H9 (cell line): ENCODE measurements around the gene CHN1. TPM values are rescaled to one million over a fixed set of nuclear protein-coding genes. Genes with fewer than 3 reads are reported as not detected.

Experiments used
- DNase-seq: peaks from one replicate; pipeline ENCODE4 v3.0.0-alpha.2; 2017
- H2AFZ ChIP-seq: one replicate; pipeline ENCODE4 v1.6.1; 2013; ENCODE audit warnings: mild to moderate bottlenecking, low read length, control low read depth, moderate library complexity
- H2AK5ac ChIP-seq: 2 replicates; pipeline ENCODE4 v1.6.1; 2013; ENCODE audit warnings: low read length, control low read depth, mixed read lengths; ENCODE audit not compliant: insufficient read length
- H2BK120ac ChIP-seq: one replicate; pipeline ENCODE4 v1.6.1; 2013; ENCODE audit warnings: low read depth, mild to moderate bottlenecking, low read length, control low read depth, inconsistent platforms; ENCODE audit not compliant: poor library complexity, severe bottlenecking
- H2BK12ac ChIP-seq: 2 replicates; pipeline ENCODE4 v1.6.1; 2013; ENCODE audit warnings: low read length, control low read depth, mixed read lengths, low read depth; ENCODE audit not compliant: insufficient read length
- H2BK15ac ChIP-seq: 2 replicates; pipeline ENCODE4 v1.6.1; 2013; ENCODE audit warnings: low read depth, low read length, control low read depth
- H2BK20ac ChIP-seq: one replicate; pipeline ENCODE4 v1.6.1; 2013; ENCODE audit warnings: low read depth, mild to moderate bottlenecking, low read length, control low read depth, inconsistent platforms; ENCODE audit not compliant: poor library complexity, severe bottlenecking
- H2BK5ac ChIP-seq: 2 replicates; pipeline ENCODE4 v1.6.1; 2013; ENCODE audit warnings: low read length, control low read depth, mixed read lengths; ENCODE audit not compliant: insufficient read length
- H3K14ac ChIP-seq: 2 replicates; pipeline ENCODE4 v1.6.1; 2013; ENCODE audit warnings: low read length, control low read depth; ENCODE audit not compliant: insufficient read depth
- H3K18ac ChIP-seq: 2 replicates; pipeline ENCODE4 v1.6.1; 2013; ENCODE audit warnings: low read depth, mild to moderate bottlenecking, mixed read lengths, low read length, control low read depth; ENCODE audit not compliant: insufficient read length
- H3K23ac ChIP-seq: 2 replicates; pipeline ENCODE4 v1.6.1; 2013; ENCODE audit warnings: low read length, control low read depth, mixed read lengths, low read depth; ENCODE audit not compliant: insufficient read length
- H3K23me2 ChIP-seq: 2 replicates; pipeline ENCODE4 v1.6.1; 2013; ENCODE audit warnings: low read depth, mild to moderate bottlenecking, mixed read lengths, low read length, control low read depth; ENCODE audit not compliant: insufficient read length, poor library complexity, severe bottlenecking
- H3K27ac ChIP-seq: 2 replicates; pipeline ENCODE4 v1.5.1; 2013; ENCODE audit warnings: low read length, control low read depth, mixed read lengths, low read depth; ENCODE audit not compliant: insufficient read length
- H3K27me3 ChIP-seq: 2 replicates; pipeline ENCODE4 v1.6.1; 2013; ENCODE audit warnings: low read length, control low read depth, inconsistent platforms; ENCODE audit not compliant: insufficient read depth
- H3K4ac ChIP-seq: 2 replicates; pipeline ENCODE4 v1.6.1; 2013; ENCODE audit warnings: low read depth, mild to moderate bottlenecking, control low read depth, inconsistent platforms, low read length, moderate library complexity
- H3K4me1 ChIP-seq: 2 replicates; pipeline ENCODE4 v1.6.1; 2013; ENCODE audit warnings: low read length, control low read depth, inconsistent platforms; ENCODE audit not compliant: insufficient read depth
- H3K4me2 ChIP-seq: 2 replicates; pipeline ENCODE4 v1.6.1; 2013; ENCODE audit warnings: low read length, control low read depth, mixed read lengths; ENCODE audit not compliant: insufficient read length, insufficient read depth
- H3K56ac ChIP-seq: 2 replicates; pipeline ENCODE4 v1.6.1; 2013; ENCODE audit warnings: low read depth, mild to moderate bottlenecking, mixed read lengths, low read length, control low read depth; ENCODE audit not compliant: insufficient read length
- H3K79me1 ChIP-seq: 2 replicates; pipeline ENCODE4 v1.6.1; 2013; ENCODE audit warnings: low read depth, mild to moderate bottlenecking, moderate library complexity, low read length, control low read depth, inconsistent platforms; ENCODE audit not compliant: insufficient read depth, poor library complexity, severe bottlenecking
- H3K79me2 ChIP-seq: 2 replicates; pipeline ENCODE4 v1.6.1; 2013; ENCODE audit warnings: low read length, control low read depth, inconsistent platforms; ENCODE audit not compliant: insufficient read depth
- H3K9ac ChIP-seq: 2 replicates; pipeline ENCODE4 v1.6.1; 2013; ENCODE audit warnings: low read length, control low read depth, mixed read lengths; ENCODE audit not compliant: insufficient read length; ENCODE audit errors: extremely low read depth
- H3K9me3 ChIP-seq: one replicate; pipeline ENCODE4 v1.6.1; 2013; ENCODE audit warnings: low read depth, low read length, inconsistent platforms; ENCODE audit not compliant: control insufficient read depth
- H3T11ph ChIP-seq: one replicate; pipeline ENCODE4 v1.6.1; 2013; ENCODE audit warnings: mild to moderate bottlenecking, low read length, control low read depth, inconsistent platforms
- H4K20me1 ChIP-seq: one replicate; pipeline ENCODE4 v1.6.1; 2013; ENCODE audit not compliant: control insufficient read depth, insufficient read length, insufficient read depth
- H4K5ac ChIP-seq: 2 replicates; pipeline ENCODE4 v1.6.1; 2013; ENCODE audit warnings: low read depth, mild to moderate bottlenecking, mixed read lengths, low read length, control low read depth; ENCODE audit not compliant: insufficient read length
- H4K8ac ChIP-seq: replicated peaks from 2 replicates; pipeline ENCODE4 v1.6.1; 2013; ENCODE audit warnings: low read length, control low read depth, mixed read lengths, low read depth; ENCODE audit not compliant: insufficient read length
- H4K91ac ChIP-seq: 2 replicates; pipeline ENCODE4 v1.6.1; 2013; ENCODE audit warnings: low read depth, mild to moderate bottlenecking, moderate library complexity, mixed read lengths, low read length, control low read depth; ENCODE audit not compliant: insufficient read length
- H3K27ac Mint-ChIP-seq, 3 experiments: 2 replicates in 2 of 3; 3 replicates in 1 of 3; pipeline ENCODE4 v1.8.0; 2020 to 2021; ENCODE audit warnings: mixed read lengths in 3 of 3, mild to moderate bottlenecking in 1 of 3, moderate library complexity in 1 of 3
- H3K27me3 Mint-ChIP-seq: 2 replicates; pipeline ENCODE4 v1.8.0; 2021; ENCODE audit warnings: low read depth, mild to moderate bottlenecking, moderate library complexity, mixed read lengths
- H3K36me3 Mint-ChIP-seq, 3 experiments: 2 replicates in 2 of 3; 3 replicates in 1 of 3; pipeline ENCODE4 v1.8.0; 2020 to 2021; ENCODE audit warnings: low read depth in 3 of 3, mixed read lengths in 3 of 3; ENCODE audit not compliant: insufficient read depth in 1 of 3
- H3K4me1 Mint-ChIP-seq, 2 experiments: 2 replicates each; pipeline ENCODE4 v1.8.0; 2020; ENCODE audit warnings: mixed read lengths in 2 of 2
- H3K4me3 Mint-ChIP-seq, 2 experiments: 2 replicates in 1 of 2; 3 replicates in 1 of 2; pipeline ENCODE4 v1.8.0; 2020 to 2021; ENCODE audit warnings: mild to moderate bottlenecking in 2 of 2, mixed read lengths in 2 of 2, moderate library complexity in 1 of 2
- H3K9me3 Mint-ChIP-seq, 2 experiments: 2 replicates in 1 of 2; 3 replicates in 1 of 2; pipeline ENCODE4 v1.8.0; 2020; ENCODE audit warnings: mild to moderate bottlenecking in 2 of 2, mixed read lengths in 2 of 2, moderate library complexity in 1 of 2
- WGBS: extraction: QIAGEN DNeasy Blood & Tissue Kit; methylation state at CpG from one replicate; pipeline ENCODE4 v1.1.7; 2013; ENCODE audit warnings: missing lambda C conversion rate, low lambda C conversion rate, mixed read lengths; ENCODE audit not compliant: insufficient read length; ENCODE audit errors: extremely low coverage; 5-methylcytosine and 5-hydroxymethylcytosine counted together
- total RNA-seq: library from RNA; stranded (reverse); gene quantifications from 2 replicates; pipeline ENCODE4 v1.2.1, GENCODE V29; 2021
- TF ChIP-seq, protein P1 (sequence below): fragments of 200-600 bp; sonication (generic); conservative IDR thresholded peaks from 3 replicates; pipeline ENCODE4 v1.8.0; 2021; ENCODE audit warnings: antibody characterized with exemption, mild to moderate bottlenecking

Gene CHN1
- total RNA-seq, 1 experiment from 2014 or later = 33.9 TPM

GRCh38 chr2:174994381-174994780 lies 10.8 kb downstream of the CHN1 start:
- H3K18ac ChIP-seq = no peak overlapping the region
- H3K4me1 ChIP-seq = peaks cover 3% of the 10 kb centered on the region
- no peak overlapping the region for H2AFZ ChIP-seq
- TF ChIP-seq, protein P1, sequence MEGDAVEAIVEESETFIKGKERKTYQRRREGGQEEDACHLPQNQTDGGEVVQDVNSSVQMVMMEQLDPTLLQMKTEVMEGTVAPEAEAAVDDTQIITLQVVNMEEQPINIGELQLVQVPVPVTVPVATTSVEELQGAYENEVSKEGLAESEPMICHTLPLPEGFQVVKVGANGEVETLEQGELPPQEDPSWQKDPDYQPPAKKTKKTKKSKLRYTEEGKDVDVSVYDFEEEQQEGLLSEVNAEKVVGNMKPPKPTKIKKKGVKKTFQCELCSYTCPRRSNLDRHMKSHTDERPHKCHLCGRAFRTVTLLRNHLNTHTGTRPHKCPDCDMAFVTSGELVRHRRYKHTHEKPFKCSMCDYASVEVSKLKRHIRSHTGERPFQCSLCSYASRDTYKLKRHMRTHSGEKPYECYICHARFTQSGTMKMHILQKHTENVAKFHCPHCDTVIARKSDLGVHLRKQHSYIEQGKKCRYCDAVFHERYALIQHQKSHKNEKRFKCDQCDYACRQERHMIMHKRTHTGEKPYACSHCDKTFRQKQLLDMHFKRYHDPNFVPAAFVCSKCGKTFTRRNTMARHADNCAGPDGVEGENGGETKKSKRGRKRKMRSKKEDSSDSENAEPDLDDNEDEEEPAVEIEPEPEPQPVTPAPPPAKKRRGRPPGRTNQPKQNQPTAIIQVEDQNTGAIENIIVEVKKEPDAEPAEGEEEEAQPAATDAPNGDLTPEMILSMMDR = no peak
- no peak overlapping the region for H4K91ac ChIP-seq
- H3K56ac ChIP-seq = no peak overlapping the region
- H4K5ac ChIP-seq = no peak overlapping the region
- Mint-ChIP-seq H3K9me3 (peaks cover 0 to 2% of the 10 kb centered on the region in 2 experiments; a peak in 1 of 5 replicates), H3K36me3 (peaks cover 2 to 26% (median 17%) of the 10 kb centered on the region in 3 experiments; a peak in 6 of 7 replicates), H3K4me1 (peaks cover 46 to 47% of the 10 kb centered on the region in 2 experiments), H3K27me3 (no peaks in the 10 kb centered on the region), H3K27ac (peak overlapping the region in 1 of 3 experiments; percentile 8; a peak in 2 of 7 replicates), H3K4me3 (no peak overlapping the region; a peak in 1 of 5 replicates)
- no peaks in the 10 kb centered on the region for H3K27me3 ChIP-seq
- H2BK12ac ChIP-seq = no peak overlapping the region
- H3K4ac ChIP-seq = no peak overlapping the region
- H3K79me1 ChIP-seq = peaks cover 6% of the 10 kb centered on the region
- no peak overlapping the region for H3K4me2 ChIP-seq
- H3K79me2 ChIP-seq = peaks cover 24% of the 10 kb centered on the region; the same call in 1 of the 2 replicates
- H3K14ac ChIP-seq = no peak overlapping the region
- no peak overlapping the region for H2BK20ac ChIP-seq
- H3K27ac ChIP-seq = no peak overlapping the region
- no peak overlapping the region for H2AK5ac ChIP-seq
- no peaks in the 10 kb centered on the region for H4K20me1 ChIP-seq
- no peak overlapping the region for H3T11ph ChIP-seq
- no CpG with 5 or more reads among the region's 5 CpGs for whole genome bisulfite sequencing
- no peaks in the 10 kb centered on the region for H3K9me3 ChIP-seq
- peaks cover 3% of the 10 kb centered on the region for H3K23me2 ChIP-seq
- no peak overlapping the region for H4K8ac ChIP-seq
- H3K9ac ChIP-seq = no peak overlapping the region
- H2BK5ac ChIP-seq = no peak overlapping the region
- no peak for DNase-seq
- no peak overlapping the region for H2BK120ac ChIP-seq
- no peak overlapping the region for H2BK15ac ChIP-seq
- no peak overlapping the region for H3K23ac ChIP-seq
